NOMO-1 (cell line): ENCODE data around the gene NCK2.

Experiments
- DNase-seq, 2 experiments: peaks; one replicate each; lab custom pipeline; 2025; ENCODE audit not compliant: unreplicated experiment in 2 of 2; lab: John Stamatoyannopoulos, UW

The NCK2 gene

GRCh38 chr2:105744909-105745853 is at the start of gene NCK2:
TSS of gene NCK2 (plus strand) at chr2:105744912. CDS start at chr2:105855064, 110,152 bp downstream.
- peak in 1 of 2 experiments; percentile 10 for DNase-seq

- no peak for DNase-seq
Measured at GRCh38 chr2:105697781-105698449, 46.8 kb upstream of the NCK2 start.

GRCh38 chr2:105698820-105699219 is 45.9 kb upstream of the NCK2 start:
- no peak for DNase-seq

- no peak for DNase-seq
Measured at GRCh38 chr2:105701042-105701441, 43.7 kb upstream of the NCK2 start.

- no peak for DNase-seq
Measured at GRCh38 chr2:105708697-105709096, 36.0 kb upstream of the NCK2 start.

- DNase-seq, result no peak
Measured at GRCh38 chr2:105711394-105711793, 33.3 kb upstream of the NCK2 start.

- no peak for DNase-seq
Measured at GRCh38 chr2:105712166-105712915, 32.4 kb upstream of the NCK2 start.

- peak in 1 of 2 experiments; percentile 83 for DNase-seq
Measured at GRCh38 chr2:105712981-105713596, 31.6 kb upstream of the NCK2 start.

GRCh38 chr2:105714141-105714540 is 30.6 kb upstream of the NCK2 start:
- DNase-seq, result no peak

GRCh38 chr2:105718846-105719481 is 25.7 kb upstream of the NCK2 start:
- peak in 1 of 2 experiments; percentile 14 for DNase-seq

GRCh38 chr2:105721991-105722511 is 22.7 kb upstream of the NCK2 start:
- DNase-seq, result no peak

- no peak for DNase-seq
Measured at GRCh38 chr2:105722726-105723297, 21.9 kb upstream of the NCK2 start.

- DNase-seq, result no peak
Measured at GRCh38 chr2:105723431-105723830, 21.3 kb upstream of the NCK2 start.

GRCh38 chr2:105725388-105725787 is 19.3 kb upstream of the NCK2 start:
- no peak for DNase-seq

GRCh38 chr2:105730170-105730569 is 14.5 kb upstream of the NCK2 start:
- no peak for DNase-seq

- DNase-seq, result peak in 1 of 2 experiments; percentile 66
Measured at GRCh38 chr2:105731511-105731910, 13.2 kb upstream of the NCK2 start.

- DNase-seq, result peak in 1 of 2 experiments; percentile 28
Measured at GRCh38 chr2:105732101-105732500, 12.6 kb upstream of the NCK2 start.

GRCh38 chr2:105732955-105733607 is 11.6 kb upstream of the NCK2 start:
- no peak for DNase-seq

GRCh38 chr2:105733875-105734274 is 10.8 kb upstream of the NCK2 start:
- DNase-seq, result no peak
